HG02970 (cell line): ENCODE measurements around the gene EHD3.
"Not testable (repeated sequence)": the region's sequence is repeated elsewhere in the genome, so short reads cannot be mapped to it uniquely, and the experiment has no call there.

Source experiments
- ATAC-seq: cut with Tn5 transposase; IDR thresholded peaks from one replicate; pipeline ENCODE4 v1.9.1; 2021; ENCODE audit warnings: mild to moderate bottlenecking, moderate library complexity, moderate number of reproducible peaks; ENCODE audit not compliant: unreplicated experiment, low FRiP score

EHD3 gene

DNA sequence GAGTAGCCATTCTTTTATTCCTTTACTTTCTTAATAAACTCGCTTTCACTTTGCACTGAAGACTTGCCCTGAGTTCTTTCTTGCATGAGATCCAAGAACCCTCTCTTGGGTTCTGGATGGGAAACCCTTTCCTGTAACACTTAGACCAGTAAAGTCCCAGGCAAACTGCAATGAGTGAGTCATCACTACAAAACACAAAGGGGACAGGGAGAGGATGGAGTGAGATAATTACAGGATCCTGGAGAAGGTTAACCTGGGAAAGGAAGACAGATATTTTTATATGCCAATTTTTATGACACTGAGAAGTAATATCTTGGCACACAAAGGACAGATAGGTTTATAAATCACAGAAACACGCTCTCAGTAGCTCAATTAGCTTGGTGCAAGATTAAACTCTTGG, 48.7 kb downstream of the EHD3 start:
- ATAC-seq = no peak

DNA sequence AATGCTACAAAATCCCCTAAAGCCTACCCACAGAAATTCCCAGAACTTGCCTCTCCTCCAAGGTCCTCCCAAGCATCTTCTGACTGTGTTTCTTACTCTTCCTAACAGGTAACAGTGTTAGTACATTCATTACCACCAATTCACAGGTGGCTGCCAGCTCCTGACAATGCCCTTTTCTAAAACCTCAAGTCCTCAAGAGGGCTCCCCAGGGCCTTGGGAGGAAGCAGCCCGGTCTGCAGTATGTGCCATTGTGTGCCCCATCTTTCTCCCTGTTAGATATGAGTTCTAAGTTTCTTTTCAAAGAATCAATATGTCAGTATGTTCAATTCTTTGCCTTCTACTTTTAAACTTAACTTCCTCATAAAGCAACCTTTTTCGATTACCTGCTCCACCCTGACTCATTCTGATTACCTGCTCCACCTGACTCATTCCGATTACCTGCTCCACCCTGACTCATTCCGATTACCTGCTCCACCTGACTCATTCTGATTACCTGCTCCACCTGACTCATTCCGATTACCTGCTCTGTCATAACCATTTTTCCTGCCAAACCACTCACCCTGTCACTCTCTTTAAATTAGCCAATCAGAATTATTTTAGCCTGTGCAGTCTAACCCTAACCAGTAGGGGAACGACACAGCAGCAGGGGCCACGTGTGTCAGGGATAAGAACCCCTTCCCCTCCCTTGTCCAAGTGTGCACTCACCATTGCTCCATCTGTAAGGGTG, 49.4 kb downstream of the EHD3 start:
- ATAC-seq = not testable (repeated sequence)

DNA sequence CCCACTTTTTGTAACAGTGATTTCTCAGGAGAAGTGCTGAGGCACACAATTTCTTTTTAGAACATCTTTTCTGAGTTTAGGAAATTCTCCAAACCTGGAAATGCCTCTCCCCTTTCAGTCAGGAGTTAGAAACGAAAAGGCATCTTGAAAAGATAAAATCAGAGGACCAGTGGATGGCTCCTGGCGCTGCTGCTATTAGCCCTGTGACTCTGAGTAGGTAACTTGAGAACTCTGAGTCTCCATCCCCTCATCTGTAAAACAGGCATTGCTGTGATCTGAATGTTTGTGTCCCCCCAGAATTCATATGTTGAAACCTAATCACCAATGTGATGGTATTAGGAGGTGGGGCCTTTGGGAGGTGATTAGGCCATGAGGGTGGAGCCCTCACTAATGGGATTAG, 50.2 kb downstream of the EHD3 start:
- ATAC-seq = no peak

DNA sequence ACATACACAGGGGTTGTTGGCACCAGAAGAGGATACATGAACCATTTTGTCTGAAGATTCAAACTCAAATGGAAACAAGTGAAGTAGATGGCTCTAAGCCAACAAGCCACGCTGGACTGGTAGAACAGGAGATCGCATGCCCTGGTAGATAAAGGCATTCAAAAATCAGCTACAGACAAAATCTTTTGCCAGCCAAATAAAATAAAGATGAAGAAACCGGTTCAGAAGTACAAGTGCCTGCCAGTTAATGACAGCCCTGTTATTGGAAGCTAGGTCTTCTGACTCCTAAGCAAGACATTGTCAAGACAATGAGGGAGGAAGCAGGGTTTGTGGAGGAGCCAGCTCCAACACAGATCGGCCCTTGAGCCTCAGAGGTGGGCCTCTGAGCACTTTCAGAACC, 52.3 kb downstream of the EHD3 start:
- no peak for ATAC-seq

DNA sequence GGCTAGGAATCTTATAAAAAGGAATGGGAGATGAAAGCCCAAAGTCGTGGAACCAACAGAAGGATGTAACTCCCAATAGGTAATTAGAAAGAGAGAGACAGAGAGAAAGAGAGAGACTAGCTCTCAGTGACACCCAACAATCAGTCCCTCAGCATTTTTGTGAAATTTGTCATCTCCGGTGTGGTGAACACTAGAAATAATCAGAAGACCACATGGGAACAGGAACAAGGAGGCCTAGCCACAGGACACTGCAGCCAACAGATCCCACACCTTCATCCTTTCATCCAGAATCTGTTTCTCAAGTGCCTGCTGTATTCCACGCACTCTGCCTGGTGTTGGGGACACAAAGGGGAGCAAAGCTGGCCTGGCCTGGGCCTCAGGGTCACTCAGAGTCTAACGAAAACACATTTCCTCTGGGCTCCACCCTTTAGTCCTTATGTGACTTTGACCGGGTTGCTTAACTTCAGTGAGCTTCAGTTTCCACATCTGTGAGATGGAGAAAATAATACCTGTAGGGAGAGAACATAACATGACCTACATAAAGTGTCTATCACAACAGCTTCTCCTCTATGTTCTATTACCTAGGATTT, 53.1 kb downstream of the EHD3 start:
- ATAC-seq = no peak

DNA sequence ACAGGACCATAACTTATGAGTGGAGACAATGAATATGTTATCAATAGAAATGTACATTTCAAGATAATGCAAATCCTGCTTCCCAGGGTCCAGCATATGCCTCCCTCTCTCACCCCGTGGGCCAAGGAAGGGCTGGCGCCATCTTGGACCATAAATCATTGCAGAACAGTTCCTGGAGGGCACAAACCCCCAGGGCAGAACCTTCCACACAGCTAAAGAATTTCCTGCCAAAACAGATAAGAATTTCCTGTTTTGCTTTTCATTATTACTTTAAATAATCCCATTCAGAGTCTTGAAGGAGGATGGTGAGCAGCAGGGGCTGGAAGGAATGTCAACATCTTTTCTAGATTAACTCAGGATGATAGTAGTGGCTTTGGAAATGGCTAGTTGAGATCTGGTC, 53.7 kb downstream of the EHD3 start:
- ATAC-seq = no peak

DNA sequence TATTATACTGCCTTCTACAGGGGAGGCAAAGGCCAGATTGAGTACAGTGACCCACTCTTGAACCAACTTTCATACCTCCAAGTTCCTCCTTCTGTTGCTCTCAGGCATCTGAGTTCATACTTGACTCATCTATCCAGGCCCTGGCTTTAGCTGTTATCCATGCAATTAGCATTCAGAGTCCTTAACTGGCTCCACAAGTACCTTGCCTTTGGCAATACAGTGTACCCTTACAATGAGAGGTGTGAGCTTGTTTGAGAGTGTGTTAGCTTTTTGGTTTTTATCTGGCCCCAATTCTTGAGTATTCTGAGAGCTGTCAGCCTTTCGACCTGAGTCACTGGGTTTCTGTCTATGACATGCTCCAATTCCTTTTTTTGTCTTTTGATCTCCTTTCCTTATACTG, 60.2 kb downstream of the EHD3 start:
- ATAC-seq = no peak

DNA sequence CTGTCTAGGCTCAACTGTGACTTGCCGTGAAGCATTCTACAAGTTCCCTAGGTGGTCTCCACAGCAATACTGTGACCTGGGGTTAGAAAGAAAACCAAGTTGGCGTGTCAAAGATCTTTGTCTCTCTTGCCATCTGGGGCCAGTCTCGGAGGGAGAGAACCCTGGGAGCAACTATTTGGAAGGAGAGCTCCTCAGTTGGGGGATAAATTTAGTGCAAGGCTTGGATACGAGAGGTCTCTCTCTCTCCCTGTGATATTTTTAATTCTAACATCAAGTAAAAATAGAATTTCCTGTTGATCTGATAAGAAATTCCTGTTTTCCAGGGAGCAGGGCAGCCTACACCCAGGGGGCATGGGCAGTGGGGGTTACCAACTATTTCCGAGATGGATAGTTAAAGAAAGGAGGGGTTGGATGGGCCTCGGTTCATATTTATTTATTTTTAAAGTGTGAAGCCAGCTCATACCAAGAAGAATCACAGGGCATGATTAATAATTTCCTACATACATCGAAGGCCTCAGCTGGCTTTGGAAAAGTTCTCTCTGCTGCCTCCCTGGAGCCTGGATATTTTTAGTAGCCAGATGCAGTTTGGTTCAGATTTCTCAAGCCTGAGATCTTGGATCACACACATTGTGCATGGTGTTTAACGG, 62.8 kb downstream of the EHD3 start:
- ATAC-seq = no peak

DNA sequence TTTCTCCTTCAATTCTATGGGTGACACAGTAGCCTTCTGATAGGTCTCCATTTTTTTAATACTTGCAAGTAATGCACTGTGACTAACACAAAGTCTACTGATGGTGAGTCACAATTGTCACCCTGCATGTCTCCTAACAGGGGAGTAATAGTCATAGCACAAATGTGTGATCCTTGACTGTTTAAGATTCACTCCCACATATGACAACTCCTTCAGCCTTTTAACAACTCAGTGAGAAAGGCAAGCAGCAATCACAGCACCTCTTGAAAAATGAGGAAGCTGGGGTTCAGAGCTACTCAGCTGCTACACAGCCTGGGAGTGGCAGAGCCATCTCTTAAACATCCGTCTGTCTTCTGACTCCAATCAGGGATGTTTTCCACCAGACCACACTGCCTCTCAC, 63.8 kb downstream of the EHD3 start:
- ATAC-seq = no peak

DNA sequence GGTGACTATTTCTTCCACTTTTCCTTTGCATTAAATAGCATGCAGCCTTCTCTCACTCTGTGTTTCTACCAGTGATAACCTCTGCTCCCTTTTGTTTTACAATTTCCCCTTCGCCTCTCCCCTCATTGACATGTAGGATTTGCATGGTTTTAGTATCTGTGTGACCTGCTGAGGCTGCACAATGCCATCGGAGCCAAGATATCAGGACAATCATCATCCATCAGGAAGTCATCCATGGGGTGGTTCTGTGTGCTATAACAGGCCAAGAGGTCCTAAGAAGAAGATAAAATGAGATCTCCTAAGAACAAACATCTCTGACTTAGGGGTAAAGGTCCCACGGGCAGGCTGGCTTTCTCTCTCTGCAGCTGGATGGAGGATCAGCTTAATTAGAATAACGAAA, 65.6 kb downstream of the EHD3 start:
- no peak for ATAC-seq

DNA sequence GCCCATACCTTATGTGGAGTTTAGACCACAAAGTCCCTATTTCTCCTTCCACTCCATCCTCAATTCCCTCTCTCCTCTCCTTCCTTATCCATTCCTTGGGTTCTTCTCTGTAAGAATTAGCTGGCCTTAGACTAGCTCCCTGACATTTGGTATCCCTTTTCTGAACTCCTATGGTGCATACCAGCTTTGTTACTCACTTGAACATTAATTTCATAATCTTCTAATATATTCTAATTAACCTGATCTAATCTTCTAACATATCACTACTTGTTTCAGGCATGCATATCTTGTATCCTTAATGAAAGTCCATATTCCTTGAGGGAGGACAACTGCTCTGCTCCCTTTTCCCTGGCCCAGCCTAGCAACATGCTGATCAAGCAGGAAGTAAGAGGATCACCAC, 66.4 kb downstream of the EHD3 start:
- ATAC-seq = no peak

DNA sequence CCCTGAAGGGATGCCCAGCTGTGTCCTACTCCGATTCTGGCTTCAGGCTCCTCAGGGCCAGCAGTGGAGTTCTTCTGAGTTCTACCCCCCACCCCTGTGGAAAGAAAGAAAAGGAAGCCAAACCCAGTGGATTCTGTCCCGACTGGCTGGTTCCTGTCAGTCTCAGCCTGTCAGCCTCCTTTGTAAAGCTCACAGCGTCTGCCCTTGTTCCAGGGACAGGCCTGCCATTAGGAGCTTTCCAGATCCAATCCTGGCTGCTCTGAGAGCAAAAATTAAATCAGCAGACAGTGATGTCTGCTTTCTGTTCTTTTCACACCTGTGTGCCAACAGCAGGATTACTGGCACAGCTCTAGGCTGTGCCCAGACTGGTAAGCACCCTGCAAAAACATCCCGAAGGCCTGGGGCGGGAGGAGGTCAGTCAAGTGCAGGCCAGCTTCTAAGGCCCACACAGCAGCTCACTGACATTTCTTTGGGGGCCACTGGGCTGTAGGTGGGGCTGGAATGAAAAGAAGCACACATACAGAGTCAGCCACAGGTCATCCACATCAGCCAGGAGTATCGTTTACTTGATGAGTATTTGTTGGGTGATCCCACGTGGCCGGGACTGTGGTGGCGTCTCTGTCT, 69.1 kb downstream of the EHD3 start:
- no peak for ATAC-seq

DNA sequence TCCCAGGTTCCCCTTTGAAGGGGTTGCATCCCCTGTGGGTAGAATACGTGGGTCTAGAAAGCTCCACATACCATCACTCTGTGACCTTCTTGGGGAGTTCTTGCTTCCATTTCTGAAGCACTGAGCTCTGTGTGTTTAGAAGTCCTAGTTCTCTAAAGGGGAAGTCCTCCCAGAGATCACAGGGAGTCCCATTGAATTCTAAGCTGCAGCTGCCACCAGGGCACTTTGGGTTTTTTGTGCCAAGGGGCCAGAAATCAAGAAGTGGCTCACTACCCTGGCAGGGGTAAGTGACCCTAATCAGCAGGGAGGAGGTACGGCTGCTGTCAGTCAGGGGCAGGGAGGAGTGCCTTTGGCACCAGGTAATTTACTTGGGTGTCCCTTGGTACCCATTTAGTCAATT, 70.9 kb downstream of the EHD3 start:
- no peak for ATAC-seq

DNA sequence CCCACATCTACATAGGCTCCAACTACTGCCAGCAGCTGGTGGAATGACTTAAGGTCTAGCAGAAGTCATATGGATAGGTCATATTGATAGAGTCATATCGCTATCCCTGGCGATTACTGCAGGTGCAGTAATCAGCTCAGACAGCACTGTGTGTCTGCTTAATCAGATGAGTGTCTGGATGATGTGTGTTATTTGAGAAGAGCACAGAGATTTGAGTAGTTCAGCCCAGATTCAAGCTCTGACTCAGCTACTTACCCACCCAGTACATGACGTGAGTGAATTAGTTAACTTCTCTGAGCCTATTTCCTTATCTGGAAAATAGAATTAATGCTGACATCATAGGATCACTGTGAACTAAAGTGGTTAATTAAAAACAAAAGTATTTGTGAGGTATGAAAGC, 78.9 kb downstream of the EHD3 start:
- no peak for ATAC-seq

DNA sequence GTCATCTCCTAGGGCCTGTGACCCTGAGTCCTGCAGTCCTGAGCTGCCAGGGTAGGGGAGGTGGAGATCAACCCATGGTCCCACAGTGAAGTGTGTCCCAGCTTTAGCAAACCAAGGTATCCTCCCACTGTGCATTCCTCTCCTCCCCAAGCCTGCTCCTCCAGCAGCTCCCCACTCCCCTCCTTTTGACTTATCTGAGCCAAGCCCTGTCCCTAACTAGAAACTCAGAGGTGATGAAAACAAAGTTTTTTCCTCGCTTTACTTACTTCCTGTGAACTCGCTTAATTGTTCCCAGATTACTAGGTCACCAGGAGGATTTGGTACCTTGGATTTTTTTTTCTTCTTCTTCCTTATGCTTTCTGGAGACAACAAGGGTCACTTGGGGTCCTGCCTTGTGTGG, 80.8 kb downstream of the EHD3 start:
- ATAC-seq = no peak

DNA sequence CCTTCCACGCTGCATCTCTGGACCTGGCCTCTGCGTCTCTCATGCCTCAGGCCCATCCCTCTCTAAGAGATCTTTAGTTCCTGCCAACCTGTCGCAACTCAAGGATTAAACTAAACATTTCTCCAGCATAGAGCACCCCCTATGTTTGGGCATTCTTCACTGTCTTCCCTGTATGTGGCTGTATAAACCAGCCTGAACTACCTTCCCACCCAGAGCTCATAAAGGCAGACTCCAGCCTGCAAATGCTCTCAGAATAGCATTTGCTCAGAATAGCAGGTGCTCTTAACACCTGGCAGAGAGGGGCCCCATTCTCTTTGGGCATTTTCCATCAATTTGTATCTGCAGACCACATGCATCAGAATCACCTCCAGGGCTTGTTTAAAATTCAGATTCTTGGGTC, 83.4 kb downstream of the EHD3 start:
- ATAC-seq = no peak

DNA sequence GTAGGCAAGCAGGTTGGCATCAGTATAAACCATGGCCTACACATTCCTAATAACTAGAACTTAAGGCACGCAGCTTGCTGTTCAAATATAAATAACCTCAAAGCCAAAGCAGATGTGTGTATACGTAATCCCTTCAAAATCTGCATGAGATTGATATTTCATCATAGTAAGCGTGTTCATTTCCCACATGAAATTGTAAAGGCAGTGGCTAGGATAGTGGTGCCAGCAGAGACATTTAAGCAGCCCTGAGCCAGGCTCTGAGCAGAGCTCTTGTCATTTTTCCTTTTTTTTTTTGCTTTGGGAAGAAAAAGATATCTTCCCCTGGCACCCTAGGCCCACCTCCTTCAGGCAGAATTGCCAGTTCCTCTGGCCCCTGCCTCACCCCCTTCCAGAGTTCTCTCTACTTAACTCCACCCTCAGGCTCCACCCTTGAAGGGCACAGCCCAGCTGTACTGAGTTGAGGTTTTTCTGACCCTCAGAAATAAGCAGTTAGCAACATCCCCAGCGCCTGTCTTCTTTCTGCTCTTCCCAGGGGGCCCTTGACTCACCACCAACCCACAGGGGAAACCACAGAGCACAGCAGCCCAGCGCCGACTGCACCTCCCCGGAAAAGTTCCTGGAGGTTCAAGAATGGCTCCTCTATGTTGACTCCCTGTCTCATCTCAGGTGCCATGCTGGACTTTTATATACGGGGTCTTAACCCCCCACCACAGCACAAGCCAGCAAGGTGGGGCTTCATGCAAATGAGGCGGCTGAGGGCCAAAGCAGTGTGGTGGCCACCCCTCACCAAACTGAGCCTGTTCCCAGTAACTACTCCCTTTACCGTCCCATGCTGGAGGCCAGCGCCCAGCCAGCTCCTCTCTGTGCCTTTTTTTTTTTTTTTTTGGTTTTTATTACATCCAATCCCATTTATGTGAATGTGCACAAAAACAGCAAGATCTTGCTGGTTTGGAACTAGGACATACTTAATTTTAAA, 84.7 kb downstream of the EHD3 start:
- no peak for ATAC-seq
